ENCODE measurements around the gene ZNF319. TPM values are rescaled to one million over a fixed set of nuclear protein-coding genes. Genes with fewer than 3 reads are reported as not detected.
"Not testable (repeated sequence)": the region's sequence is repeated elsewhere in the genome, so short reads cannot be mapped to it uniquely, and the experiment has no call there.

The ZNF319 gene
- total RNA-seq, 2 experiments from 2014 or later, result 5.6 to 7.0 TPM

- ATAC-seq (no peak), DNase-seq (no peak)
- Mint-ChIP-seq H3K36me3 (ENCODE audit: low read depth) (no peaks in the 10 kb centered on the region), H3K27ac (no peak overlapping the region), H3K4me3 (no peak overlapping the region), H3K9me3 (no peaks in the 10 kb centered on the region), H3K27me3 (no peaks in the 10 kb centered on the region), H3K4me1 (ENCODE audit: low read depth) (peaks cover 5% of the 10 kb centered on the region)
- intact Hi-C loops (cut with micrococcal nuclease), result no loop called here
- ChIA-PET CTCF (no interaction called here), POLR2A (no interaction called here)
- no peak for TF ChIP-seq CTCF (IDR thresholded peaks at IDR 0.05)
Observed at GRCh38 chr16:57982385-57982784, 18.1 kb downstream of the ZNF319 start.

GRCh38 chr16:57981636-57982035, 18.8 kb downstream of the ZNF319 start:
- Mint-ChIP-seq H3K9me3 (no peaks in the 10 kb centered on the region), H3K27me3 (no peaks in the 10 kb centered on the region), H3K4me1 (ENCODE audit: low read depth) (peaks cover 5% of the 10 kb centered on the region), H3K36me3 (ENCODE audit: low read depth) (no peaks in the 10 kb centered on the region), H3K27ac (no peak overlapping the region), H3K4me3 (no peak overlapping the region)
- ATAC-seq, result no peak
- no peak for TF ChIP-seq CTCF (IDR thresholded peaks at IDR 0.05)
- ChIA-PET POLR2A (no interaction called here), CTCF (interaction anchor here (1.7 kb wide), 1 partner anchor 75 kb away, joined by 9 read pairs; no protein-coding TSS in a partner anchor)
- intact Hi-C loops (cut with micrococcal nuclease), result no loop called here
- no peak for DNase-seq

- ATAC-seq (no peak), DNase-seq (no peak)
- CTCF ChIA-PET, result interaction anchor here (1.2 kb wide), 2 partner anchors 119 to 222 kb away, joined by 3 to 5 read pairs; no protein-coding TSS in a partner anchor
- Mint-ChIP-seq H3K27ac (no peak overlapping the region), H3K27me3 (no peaks in the 10 kb centered on the region), H3K36me3 (ENCODE audit: low read depth) (no peaks in the 10 kb centered on the region), H3K4me1 (ENCODE audit: low read depth) (peaks cover 1% of the 10 kb centered on the region), H3K4me3 (no peak overlapping the region), H3K9me3 (no peaks in the 10 kb centered on the region)
- POLR2A ChIA-PET, result interaction anchor here (1.0 kb wide), 1 partner anchor 15 kb away, joined by 3 read pairs; no protein-coding TSS in a partner anchor
- TF ChIP-seq CTCF (IDR thresholded peaks at IDR 0.05), result no peak
- intact Hi-C loops (cut with micrococcal nuclease), result no loop called here
Observed at GRCh38 chr16:57979006-57979585, 21.4 kb downstream of the ZNF319 start.

- ATAC-seq; H3K27me3 Mint-ChIP-seq; DNase-seq; H3K9me3 Mint-ChIP-seq; H3K36me3 Mint-ChIP-seq (ENCODE audit: low read depth); H3K27ac Mint-ChIP-seq; CTCF ChIA-PET; intact Hi-C loops (cut with micrococcal nuclease); H3K4me1 Mint-ChIP-seq (ENCODE audit: low read depth); H3K4me3 Mint-ChIP-seq; POLR2A ChIA-PET: not testable (repeated sequence)
Observed at GRCh38 chr16:57978070-57978465, 22.4 kb downstream of the ZNF319 start.

GRCh38 chr16:57977418-57978069, 22.9 kb downstream of the ZNF319 start:
- POLR2A ChIA-PET, result no interaction called here

More at GRCh38 chr16:57977418-57978069, 22.9 kb downstream of the ZNF319 start:
- no peak for ATAC-seq
- no peak for TF ChIP-seq CTCF (IDR thresholded peaks at IDR 0.05)
- intact Hi-C loops (cut with micrococcal nuclease), result no loop called here
- Mint-ChIP-seq H3K4me3 (no peak overlapping the region), H3K36me3 (ENCODE audit: low read depth) (no peaks in the 10 kb centered on the region), H3K9me3 (no peaks in the 10 kb centered on the region), H3K4me1 (ENCODE audit: low read depth) (no peaks in the 10 kb centered on the region), H3K27me3 (no peaks in the 10 kb centered on the region), H3K27ac (no peak overlapping the region)
- no peak for DNase-seq
- CTCF ChIA-PET, result interaction anchor here (1.1 kb wide), 1 partner anchor 38 kb away, joined by 3 read pairs; no protein-coding TSS in a partner anchor
